ENCODE data around the gene HIRA. TPM values are rescaled to one million over a fixed set of nuclear protein-coding genes. Genes with fewer than 3 reads are reported as not detected.

HIRA gene
- total RNA-seq, 3 donors from 2014 or later = 13.5 to 22.9 (median 18.4) TPM

- TF ChIP-seq POLR2A (IDR thresholded peaks at IDR 0.05) (no peak), CTCF (IDR thresholded peaks at IDR 0.05) (no peak), POLR2AphosphoS5 (IDR thresholded peaks at IDR 0.05) (no peak)
- Histone ChIP-seq H3K36me3 (peaks cover 5% of the 10 kb centered on the region), H3K4me3 (no peak overlapping the region), H3K9me3 (no peaks in the 10 kb centered on the region), H3K4me1 (no peaks in the 10 kb centered on the region), H3K27me3 (no peaks in the 10 kb centered on the region), H3K27ac (no peak overlapping the region)
- no peak for DNase-seq (ENCODE audit: low spot score in 2 of 2)
- intact Hi-C loops (cut with DNase I; ENCODE audit: low total_unique reads) = no loop called here
Observed at GRCh38 chr22:19349778-19350475, 81.6 kb downstream of the HIRA start.

- H3K27me3 ChIP-seq = no peaks in the 10 kb centered on the region
- intact Hi-C loops (cut with DNase I; ENCODE audit: low total_unique reads) = no loop called here
- H3K4me1 ChIP-seq = no peaks in the 10 kb centered on the region
- no peak overlapping the region for H3K4me3 ChIP-seq
- no peak for DNase-seq (ENCODE audit: low spot score in 2 of 2)
- no peak overlapping the region for H3K27ac ChIP-seq
- no peak for TF ChIP-seq POLR2AphosphoS5 (IDR thresholded peaks at IDR 0.05)
- TF ChIP-seq CTCF (IDR thresholded peaks at IDR 0.05) = no peak
- no peak for TF ChIP-seq POLR2A (IDR thresholded peaks at IDR 0.05)
- peaks cover 5% of the 10 kb centered on the region for H3K36me3 ChIP-seq
- H3K9me3 ChIP-seq = no peaks in the 10 kb centered on the region
Observed at GRCh38 chr22:19346677-19347265, 84.8 kb downstream of the HIRA start.

GRCh38 chr22:19344420-19344819, 87.1 kb downstream of the HIRA start:
- no peaks in the 10 kb centered on the region for H3K36me3 ChIP-seq
- H3K4me3 ChIP-seq = no peak overlapping the region
- DNase-seq (ENCODE audit: low spot score in 2 of 2) = no peak
- H3K4me1 ChIP-seq = no peaks in the 10 kb centered on the region
- no peaks in the 10 kb centered on the region for H3K9me3 ChIP-seq
- intact Hi-C loops (cut with DNase I; ENCODE audit: low total_unique reads) = no loop called here
- no peak overlapping the region for H3K27ac ChIP-seq
- H3K27me3 ChIP-seq = no peaks in the 10 kb centered on the region
- no peak for TF ChIP-seq POLR2AphosphoS5 (IDR thresholded peaks at IDR 0.05)
- no peak for TF ChIP-seq CTCF (IDR thresholded peaks at IDR 0.05)
- TF ChIP-seq POLR2A (IDR thresholded peaks at IDR 0.05) = no peak

- Histone ChIP-seq H3K4me1 (no peaks in the 10 kb centered on the region), H3K4me3 (no peak overlapping the region), H3K27ac (no peak overlapping the region), H3K27me3 (no peaks in the 10 kb centered on the region), H3K9me3 (peaks cover 0 to 7% of the 10 kb centered on the region in 2 donors), H3K36me3 (no peaks in the 10 kb centered on the region)
- intact Hi-C loops (cut with DNase I; ENCODE audit: low total_unique reads) = no loop called here
- TF ChIP-seq POLR2A (IDR thresholded peaks at IDR 0.05) = no peak
- no peak for TF ChIP-seq POLR2AphosphoS5 (IDR thresholded peaks at IDR 0.05)
- TF ChIP-seq CTCF (IDR thresholded peaks at IDR 0.05) = no peak
- no peak for DNase-seq (ENCODE audit: low spot score in 2 of 2)
Observed at GRCh38 chr22:19343470-19343869, 88.1 kb downstream of the HIRA start.

- peaks cover 9 to 26% of the 10 kb centered on the region in 2 donors for H3K9me3 ChIP-seq
- no peaks in the 10 kb centered on the region for H3K4me1 ChIP-seq
- H3K36me3 ChIP-seq = no peaks in the 10 kb centered on the region
- intact Hi-C loops (cut with DNase I; ENCODE audit: low total_unique reads) = no loop called here
- DNase-seq (ENCODE audit: low spot score in 2 of 2) = no peak
- H3K4me3 ChIP-seq = no peak overlapping the region
- no peak overlapping the region for H3K27ac ChIP-seq
- TF ChIP-seq CTCF (IDR thresholded peaks at IDR 0.05) (no peak), POLR2A (IDR thresholded peaks at IDR 0.05) (no peak), POLR2AphosphoS5 (IDR thresholded peaks at IDR 0.05) (no peak)
- H3K27me3 ChIP-seq = no peaks in the 10 kb centered on the region
Observed at GRCh38 chr22:19341500-19341899, 90.0 kb downstream of the HIRA start.
